ENCODE results near the gene FSTL5.

Gene FSTL5

DNA sequence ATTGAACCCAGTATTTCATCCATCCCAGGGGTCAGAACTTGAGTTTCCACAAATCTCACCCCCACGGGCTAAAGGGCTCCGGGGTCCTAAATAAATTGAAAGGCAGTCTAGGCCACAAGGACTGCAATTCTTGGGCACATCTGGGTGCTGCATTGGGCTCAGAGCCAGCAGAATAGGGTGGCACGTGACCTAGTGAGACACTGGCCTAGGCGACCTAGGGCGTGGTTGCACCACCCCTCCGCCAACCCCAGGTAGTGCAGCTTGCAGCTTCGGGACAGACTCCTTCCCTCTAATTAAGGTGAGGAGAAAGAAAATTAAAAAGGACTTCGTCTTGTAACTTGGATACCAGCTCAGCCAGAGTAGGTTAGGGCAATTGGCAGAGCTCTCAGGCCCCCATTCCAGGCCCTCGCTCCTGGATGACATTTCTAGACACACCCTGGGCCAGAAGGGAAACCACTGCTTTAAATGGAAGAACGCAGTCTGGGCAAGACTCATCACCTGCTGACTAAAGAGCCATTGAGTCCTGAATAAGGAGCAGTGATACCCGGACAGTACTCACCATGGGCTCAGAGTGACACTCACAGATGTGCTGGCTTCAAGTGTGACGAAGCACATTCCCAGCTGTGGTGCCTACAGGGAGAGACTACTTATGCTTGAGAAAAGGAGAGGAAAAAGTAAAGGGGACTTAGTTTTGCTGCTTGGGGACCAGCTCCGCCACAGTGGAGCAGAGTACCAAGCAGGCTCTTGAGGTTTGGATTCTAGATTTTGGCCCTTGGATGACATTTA, 735.4 kb downstream of the FSTL5 start:
- no peak for DNase-seq

DNA sequence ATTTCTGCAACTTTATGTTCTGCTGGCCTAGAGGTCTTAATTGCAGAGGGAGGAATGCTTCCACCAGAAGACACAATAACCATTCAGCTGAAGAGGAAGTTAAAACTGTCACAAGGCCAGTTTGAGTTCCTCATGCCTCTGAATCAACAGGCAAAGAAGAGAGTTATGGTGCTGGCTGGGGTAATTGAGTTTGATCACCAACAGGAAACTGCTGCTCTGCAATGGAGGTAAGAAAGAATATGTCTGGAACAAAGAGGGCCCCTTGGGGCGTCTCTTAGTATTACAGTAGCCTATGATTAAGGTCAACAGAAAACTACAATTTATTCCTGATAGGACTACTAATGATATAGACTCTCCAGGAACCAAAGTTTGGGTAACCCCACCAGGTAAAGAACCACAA, 744.0 kb downstream of the FSTL5 start:
- DNase-seq: peak; percentile 32

DNA sequence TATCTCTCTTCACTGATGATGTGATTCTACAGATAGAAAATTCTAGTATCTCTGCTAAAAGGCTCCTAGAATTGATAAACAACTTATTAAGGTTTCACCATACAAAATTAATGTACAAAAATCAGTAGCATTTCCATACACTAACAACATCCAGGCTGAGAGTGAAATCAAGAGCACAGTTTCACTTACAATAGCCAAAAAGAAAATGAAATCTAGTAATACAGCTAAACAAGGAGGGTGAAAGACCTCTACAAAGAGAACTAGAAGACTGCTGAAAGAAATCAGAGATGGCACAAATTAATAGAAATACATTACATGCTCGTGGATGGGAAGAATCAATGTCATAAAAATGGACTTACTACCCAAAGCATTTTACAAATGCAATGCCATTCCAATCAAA, 751.9 kb downstream of the FSTL5 start:
- DNase-seq: no peak

DNA sequence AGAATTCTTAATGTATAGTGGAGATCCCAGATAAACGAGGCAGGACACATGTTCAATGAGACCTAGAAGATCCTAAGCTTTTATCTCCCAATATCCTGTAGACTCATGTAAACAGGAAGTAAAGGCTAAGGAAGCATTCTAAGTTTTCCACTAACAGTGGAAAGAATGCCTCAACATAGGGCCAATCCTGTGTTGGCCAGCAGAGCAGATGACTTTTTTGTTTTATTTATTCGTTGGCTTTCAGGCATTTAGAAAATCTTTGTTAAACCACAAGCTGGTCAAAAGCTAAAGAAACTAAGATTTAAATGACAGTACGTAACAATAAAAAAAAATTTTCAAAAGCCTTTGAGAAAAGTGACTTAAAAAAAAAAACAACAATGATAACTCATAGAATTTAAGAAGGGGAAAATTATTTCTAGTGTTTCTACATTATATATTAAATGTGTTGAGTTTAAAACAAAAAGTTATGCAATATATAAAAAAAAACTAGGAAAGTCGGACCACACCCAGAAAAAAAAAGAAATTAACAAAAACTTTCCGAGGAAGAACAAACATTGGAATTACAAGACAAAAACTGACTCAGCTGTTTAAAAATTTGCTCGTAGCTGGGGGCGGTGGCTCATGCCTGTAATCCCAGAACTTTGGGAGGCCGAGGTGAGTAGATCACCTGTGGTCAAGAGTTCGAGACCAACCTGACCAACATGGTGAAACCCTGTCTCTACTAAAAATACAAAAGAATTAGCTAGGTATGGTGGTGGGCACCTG, 759.3 kb downstream of the FSTL5 start:
- DNase-seq: peak; percentile 64

DNA sequence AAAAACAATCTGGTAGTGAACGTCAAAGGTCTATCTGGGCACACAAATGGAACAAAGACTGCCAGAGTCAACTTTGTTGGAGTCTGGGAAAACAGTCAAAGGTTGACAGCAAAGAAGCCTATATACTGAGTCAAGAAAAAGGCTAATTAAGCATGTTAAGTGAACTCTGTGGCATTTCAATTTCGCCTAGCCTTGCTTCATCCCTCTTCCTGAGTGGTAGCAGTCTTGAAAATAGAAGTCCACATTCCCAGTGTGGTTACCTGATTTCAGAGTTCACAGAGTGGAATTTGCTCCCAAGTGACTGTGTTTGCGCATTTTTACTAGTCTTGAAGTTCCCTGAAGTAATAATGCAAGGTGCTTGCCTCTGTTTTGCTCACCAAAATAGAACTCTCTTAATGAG, 760.0 kb downstream of the FSTL5 start:
- no peak for DNase-seq

DNA sequence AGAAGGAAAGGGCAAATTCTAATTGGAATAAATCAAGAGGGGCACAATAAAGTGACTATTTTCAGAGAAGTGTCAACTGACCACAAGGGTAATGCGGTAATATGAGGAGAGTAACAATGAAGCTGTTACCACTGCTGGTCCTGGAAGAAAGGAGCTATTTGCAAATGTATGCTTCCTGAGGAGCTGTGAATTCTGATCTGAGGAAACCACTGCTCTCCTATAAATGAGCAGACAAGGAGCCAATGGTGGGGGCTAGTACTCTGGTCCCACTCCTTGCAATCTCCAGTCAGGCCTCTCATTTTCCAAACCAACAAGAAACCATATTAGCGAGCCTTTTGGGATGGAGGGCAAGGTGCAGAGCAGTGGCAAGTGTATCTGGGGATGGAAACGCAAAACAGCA, 770.2 kb downstream of the FSTL5 start:
- DNase-seq: no peak

DNA sequence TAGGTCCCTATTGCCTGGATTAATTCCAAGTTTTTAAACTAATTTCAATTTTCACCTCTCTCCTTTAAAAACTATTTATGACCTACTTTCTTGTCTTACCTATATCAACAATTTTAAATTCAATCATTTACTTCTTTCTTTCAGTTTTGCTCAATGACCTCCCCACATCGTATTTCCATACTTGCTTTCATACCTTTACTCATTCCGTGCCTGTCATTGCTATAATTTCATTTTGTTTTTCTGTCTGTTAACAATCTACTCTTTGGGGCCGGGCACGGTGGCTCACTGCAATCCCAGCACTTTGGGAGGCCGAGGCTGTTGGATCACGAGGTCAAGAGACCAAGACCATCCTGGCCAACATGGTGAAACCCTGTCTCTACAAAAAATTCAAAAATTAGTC, 781.1 kb downstream of the FSTL5 start:
- DNase-seq: no peak

DNA sequence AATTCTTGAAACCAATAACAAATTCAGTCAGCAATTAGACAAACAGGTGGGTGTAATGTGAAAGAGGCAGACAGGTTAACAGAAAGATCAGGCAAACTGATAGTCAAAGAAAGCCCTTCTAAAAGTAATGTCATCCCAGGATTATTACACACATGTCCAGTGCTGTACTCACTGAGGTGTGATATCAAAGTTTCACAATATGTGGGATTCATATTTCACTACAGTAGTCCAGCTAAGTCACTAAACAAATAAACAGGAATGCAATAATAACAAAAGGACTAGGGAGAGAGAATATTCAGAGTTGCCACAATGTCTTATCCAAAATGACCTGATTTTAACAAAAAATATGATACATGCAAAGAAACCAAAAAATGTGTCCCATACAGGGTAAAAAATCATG, 787.5 kb downstream of the FSTL5 start:
- peak; percentile 36 for DNase-seq

DNA sequence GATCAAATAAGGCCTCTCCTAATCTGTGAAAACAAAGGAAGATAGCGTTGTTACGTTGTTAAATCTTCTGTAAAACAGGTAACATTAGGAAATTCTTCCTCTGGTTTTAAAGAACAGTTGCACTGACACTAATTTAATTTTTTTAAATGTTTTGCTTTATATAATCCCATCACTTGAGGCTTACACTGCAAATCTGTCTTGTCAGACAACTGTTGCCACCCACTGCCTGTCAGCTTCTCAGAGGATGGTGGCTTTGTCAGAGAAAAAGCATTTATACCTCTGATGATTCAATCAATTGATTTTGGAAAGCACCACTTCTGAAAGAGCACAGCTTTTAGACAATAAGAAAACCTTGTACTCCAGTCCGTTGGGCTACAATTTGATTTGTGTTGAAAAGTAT, 799.1 kb downstream of the FSTL5 start:
- no peak for DNase-seq

DNA sequence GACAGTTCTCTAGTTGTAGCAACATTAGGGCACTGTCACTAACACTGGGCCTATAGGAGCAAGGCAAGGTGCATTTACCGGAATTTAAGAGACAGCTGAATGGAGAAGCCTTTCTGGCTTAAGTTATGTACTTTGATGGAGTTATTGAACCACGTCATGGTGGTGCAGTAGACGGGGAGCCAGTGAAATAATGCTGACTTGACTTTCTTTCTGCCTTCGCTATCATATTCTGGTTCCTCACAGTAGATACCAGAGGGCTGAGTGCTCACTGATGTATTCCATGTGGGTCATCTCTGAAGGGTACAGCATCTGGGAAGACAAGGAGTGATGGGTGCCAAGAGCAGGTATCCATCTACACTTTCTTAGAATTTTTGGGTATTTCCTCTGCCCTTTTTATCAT, 802.8 kb downstream of the FSTL5 start:
- no peak for DNase-seq

DNA sequence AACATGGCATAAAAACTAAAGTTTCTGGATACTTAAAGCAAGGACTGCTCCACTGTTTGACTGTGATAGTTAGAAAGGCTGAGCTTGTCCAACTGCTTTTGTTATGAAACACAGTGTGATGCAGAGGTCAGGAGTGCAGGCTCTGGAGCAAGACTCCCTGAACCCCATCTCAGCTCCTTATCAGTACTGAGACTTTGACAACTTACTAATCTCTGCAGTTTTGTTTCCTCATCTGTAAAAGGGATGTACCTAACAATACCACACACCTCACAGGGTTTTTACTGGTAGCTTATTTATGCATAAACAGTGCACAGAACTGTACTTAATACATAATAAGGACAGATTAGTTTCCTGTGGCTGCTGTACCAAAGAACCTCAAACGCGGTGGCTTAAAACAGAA, 804.3 kb downstream of the FSTL5 start:
- DNase-seq: no peak

DNA sequence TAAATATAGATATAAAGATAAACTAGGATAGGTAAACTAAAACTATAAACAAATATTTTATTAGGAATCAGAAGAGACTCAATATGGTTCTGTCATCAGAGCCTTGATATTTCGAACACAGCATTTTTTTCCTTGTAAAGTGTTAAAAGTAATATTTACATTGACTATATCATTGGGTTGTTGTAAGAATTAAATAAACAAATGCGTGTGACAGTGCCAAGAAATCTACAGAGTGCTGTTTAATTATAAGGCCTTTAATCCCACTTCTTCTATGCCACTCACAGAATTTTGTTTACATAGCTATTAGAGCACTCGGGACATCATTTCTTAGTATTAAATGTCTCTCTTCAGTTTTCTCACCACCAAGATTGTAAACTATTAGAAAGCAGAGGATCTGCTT, 807.4 kb downstream of the FSTL5 start:
- no peak for DNase-seq

DNA sequence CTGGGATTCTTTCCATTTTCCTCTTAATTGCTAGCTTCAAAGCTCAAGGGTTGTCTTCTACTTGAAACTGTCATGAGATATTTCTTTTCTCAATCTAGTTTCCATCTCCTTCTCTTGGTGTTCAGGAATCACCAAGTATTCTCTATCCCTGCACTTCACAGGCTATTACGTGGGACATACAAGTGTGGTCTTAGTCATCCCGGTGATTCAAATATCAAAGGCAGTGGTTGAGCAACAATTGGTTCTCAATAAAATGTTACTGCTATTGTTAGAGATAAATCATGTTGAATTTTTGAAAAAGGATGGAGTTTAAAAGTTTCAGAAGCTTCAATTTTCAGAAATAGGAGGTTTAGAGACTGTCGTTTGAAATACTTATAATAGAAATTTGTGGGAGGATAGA, 812.9 kb downstream of the FSTL5 start:
- peak; percentile 13 for DNase-seq

DNA sequence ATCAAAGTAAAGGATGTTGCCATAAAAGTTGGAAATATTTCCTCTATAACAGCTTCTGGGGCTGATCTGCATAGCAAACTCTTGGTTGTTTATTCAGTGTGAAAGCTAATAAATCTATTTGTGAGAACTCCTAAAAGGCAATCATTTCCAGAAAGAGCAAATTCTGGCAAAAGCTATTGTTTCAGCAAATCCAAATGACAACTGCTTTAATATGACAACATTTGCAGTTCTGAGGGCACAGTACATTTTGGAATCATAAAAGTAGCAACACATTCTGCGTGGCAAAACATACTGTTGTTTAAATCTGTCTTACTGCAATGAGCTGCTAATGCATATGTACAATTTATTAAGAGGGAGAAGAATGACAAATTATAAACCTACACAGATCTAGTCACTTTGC, 818.1 kb downstream of the FSTL5 start:
- no peak for DNase-seq

DNA sequence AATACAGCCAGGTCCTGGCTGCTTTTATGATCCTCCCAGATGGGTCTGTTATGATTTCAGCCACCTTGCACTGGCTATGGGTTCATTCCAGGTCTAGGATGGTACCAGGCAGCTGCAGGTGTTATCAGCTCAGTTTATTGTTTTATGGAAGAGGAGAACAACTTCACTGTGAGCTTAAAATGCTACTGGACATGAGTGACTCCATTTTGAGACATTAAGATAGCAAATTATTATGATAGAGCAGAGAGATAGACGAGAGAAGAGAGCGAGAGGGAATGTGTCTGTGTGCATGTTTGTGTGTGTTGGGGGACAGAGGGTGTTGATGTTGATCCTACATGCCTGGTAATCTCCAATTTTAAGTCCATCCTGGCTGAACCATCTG, 820.2 kb downstream of the FSTL5 start:
- no peak for DNase-seq

DNA sequence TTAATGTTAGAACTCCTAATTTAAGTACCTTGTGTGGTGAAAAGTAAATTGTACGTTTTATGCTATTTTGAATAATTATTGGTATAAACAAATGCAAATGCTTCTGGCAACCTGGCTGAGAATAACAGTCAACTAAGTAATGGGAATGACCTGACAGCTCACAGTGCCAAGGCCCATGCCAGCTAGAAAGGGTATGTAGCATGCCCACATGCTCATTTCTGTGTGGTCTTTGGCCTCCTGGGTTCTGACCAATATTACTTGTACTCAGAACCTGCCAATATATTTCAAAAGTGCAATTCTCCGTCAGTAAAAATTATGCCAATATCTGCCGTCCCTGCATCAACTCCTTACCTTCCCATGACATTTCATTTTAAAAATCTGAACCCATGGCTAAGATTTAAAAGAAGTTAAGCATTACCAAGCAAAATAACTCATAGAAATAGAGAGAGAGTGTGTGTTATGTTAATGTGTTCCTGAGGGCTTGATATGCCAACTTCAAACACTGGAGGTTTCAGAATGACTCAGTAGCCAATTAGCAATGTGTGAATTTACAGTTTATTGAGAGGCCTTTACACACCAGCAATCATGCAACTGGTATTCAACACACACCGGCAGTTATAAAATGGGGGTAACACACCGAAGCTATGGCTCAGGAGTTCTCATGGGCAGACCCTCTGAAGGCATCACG, 820.8 kb downstream of the FSTL5 start:
- DNase-seq: no peak

DNA sequence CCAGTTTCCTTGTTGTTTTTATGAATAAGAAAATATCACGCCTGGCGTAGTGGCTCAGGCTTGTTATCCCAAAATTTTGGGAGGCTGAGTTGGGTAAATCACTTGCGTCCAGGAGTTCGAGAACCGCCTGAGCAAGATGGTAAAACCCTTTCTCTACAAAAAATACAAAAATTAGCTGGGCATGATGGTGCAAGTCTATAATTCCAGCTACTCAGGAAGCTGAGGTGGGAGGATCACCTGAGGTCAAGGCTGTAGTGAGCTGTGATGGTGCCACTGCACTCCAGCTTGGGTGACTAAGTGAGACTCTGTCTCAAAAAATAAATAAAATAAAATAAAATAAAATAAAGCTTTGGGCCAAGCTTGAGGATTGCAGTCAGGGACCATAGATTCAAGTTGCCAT, 827.2 kb downstream of the FSTL5 start:
- no peak for DNase-seq

DNA sequence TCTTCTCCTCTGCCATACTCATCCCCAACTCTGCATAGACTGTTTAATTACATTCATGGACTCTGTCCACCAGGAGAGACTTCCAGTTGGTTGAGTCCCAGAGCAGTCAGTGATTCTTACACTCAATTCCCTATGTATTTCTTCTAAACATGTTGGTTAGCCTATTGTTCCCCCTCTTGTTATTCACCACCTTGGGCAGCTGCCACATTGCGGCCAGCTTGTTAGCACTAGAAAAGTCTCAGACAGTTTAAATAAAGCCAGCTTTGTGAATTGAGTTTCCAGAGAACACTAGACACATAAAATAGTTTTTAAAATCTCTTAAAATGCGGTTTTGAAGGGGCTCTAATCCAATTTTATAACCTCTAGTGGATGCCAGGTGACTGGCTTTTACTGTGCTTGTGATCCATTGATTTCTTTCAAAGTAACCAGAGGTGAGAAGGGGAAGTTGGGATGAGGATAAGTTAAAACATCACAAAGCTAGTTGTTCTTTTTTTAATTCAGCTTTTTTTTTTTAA, 827.7 kb downstream of the FSTL5 start:
- DNase-seq: no peak
